NCI-H1694 (cell line): ENCODE data around the gene TP53BP2.
"Not testable (repeated sequence)": the region's sequence is repeated elsewhere in the genome, so short reads cannot be mapped to it uniquely, and the experiment has no call there.

Source experiments
- DNase-seq: peaks from one replicate; lab custom pipeline; 2025; lab: John Stamatoyannopoulos, UW

TP53BP2 gene

DNA sequence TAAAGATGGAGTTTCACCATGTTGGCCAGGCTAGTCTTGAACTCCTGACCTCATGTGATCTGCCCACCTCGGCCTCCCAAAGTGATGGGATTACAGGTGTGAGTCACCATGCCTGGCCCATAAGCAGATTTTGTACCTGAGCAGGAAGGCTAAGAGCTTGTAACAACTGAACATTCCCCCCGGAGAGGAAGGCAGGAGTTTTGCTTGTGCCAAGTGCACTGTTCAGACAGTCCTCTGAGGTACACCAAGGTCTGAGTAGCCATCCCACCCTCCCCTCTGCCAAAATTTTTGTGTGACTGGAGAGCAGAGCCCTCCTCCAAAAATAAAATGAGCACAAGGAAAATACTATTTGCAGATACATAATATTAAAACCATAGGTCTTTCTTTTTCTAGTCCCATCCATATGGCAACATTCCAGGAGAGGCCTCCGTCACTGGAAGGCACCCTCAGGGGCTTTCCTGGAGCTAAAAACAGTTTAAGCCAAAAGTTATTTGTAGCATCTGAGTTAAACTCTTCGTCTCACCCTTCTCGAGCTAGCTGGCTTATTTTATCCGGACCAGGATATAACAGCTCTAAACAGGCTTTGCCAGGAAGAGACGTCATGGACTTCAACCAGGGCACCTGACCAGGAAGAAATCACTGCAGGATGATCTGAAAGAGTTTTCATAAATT is 106.2 kb downstream of the TP53BP2 start:
- no peak for DNase-seq

GRCh38 chr1:223738465-223739365 is 107.0 kb downstream of the TP53BP2 start:
- no peak for DNase-seq

GRCh38 chr1:223737342-223737741 is 108.4 kb downstream of the TP53BP2 start:
- no peak for DNase-seq

DNA sequence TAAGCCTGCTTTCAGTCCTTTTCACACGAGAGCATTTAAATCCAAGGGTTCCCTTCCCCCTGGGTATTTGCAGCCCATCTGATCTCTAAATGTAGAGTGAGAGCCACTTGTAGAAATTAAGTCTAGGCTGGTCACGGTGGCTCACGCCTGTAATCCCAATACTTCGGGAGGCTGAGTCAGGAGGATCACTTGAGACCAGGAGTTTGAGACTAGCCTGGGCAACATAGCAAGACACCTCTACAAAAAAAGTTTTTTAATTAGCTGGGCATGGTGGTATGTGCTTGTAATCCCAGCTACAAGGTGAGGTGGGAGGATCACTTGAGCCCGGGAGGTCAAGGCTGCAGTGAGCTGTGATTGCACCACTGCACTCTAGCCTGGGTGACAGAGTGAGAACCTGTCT is 109.1 kb downstream of the TP53BP2 start:
- DNase-seq = not testable (repeated sequence)

DNA sequence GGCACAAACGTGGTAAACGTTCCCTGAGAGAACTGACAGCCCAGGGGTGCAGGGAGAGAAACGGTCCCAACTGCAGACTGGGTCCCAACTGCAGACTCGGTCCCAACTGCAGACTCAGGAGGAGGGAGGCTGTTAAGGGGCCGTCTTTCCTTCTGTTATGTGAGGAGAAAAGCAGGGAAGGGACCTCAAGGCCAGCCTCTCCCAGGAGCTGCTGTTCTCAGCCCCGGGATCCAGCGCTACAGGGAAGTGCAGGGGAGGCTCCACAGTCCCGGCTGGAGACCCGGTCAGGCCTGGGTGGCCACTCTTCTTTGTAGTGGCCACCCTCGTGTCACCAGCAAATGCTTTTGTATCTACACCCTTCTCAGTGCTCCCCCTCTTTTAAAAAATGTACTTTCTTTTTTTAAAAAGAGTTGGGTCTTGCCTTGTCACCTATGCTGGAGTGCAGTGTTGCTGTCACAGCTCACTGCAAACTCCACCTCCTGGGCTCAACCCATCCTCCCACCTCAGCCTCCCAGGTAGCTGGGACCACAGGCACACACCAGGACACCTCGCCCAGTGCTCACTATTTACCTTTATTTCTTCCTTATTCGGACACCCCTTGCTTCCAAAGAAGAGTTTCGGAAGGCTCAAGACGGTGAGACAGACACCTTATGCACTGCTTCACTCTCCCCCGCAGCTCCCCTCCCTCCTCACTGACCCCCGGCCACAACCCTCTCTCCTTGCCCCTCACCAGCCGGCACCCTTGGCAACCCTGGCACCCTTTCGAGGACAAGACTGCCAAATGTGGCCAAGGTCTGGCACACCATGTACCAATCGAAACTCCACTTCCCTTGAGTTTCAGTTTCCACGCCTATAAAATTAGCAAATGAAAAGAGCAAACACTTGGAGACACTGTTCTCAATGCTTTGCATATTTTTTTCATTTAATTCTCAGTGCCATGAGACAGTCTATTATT is 111.6 kb downstream of the TP53BP2 start:
- no peak for DNase-seq

DNA sequence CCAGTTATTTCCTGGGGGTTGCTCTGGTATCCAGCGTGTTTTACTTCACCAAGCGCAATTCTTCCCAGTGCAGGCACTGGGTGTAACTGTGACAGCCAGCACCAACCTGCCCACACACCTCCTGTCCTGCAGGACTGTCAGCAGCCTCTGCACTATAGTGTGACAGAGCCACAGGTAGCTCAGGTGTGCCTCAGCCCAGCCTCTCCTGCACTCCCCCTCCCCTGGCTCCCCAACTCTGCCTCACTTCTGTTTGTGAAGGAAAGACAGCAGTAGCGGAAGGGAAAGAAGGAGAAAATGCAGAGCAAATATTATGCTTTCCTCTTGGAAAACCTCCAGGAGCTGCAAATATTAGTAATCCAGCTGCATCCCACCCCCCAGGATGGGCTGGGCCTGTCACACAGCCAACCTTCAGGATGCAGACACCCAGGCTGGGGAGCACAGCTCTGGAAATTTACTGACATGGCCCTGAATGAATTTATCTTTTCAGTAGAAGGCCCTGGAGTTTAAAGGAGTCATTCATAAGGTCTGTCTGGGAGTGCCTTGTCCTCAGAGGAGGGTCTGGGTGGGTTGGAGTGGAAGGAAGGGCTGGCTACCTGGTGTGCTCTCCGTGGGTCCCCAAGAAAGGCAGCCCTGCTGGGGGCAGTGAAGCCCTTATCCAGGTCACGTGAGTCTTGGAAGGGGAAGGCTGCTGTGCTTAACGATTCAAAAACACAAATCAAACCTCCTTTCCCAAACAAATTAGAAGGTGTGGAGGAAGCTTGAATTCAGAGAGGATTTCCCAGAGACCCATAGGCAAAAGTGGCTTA is 112.6 kb downstream of the TP53BP2 start:
- peak; percentile 20 for DNase-seq

- DNase-seq = no peak
Measured at GRCh38 chr1:223731133-223731770, 114.5 kb downstream of the TP53BP2 start.

DNA sequence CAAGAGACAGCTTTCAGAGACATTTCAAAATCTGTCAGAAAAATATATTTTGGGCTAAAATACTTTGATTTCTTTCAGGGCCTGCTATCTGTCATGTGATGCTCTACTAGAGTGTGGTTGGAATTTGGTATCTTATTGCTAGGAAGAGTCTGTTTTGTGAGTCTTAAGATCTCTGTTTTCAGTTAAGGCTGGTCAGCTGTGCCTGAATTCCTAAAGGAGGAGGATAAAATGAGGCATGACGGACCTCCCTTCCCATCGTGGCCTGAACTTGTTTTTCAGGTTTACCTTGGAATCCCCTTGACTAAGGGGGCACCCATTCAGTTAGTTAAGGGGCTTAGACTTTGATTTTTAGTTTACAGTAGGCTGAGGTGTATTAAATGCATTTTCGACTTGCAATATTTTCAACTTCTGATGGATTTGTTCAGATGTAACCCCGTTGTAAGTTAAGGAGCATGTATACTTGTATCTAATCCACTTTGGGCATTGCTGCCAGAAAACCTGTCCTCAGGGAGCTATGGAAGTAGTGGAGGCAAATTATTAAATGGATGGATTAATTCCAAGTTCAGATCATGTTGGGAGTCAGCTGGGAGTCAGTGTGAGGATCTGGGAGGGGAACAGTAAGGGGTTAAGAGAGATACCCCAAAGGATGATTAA is 115.1 kb downstream of the TP53BP2 start:
- no peak for DNase-seq

GRCh38 chr1:223729906-223730305 is 115.8 kb downstream of the TP53BP2 start:
- DNase-seq = no peak
